CD4-positive, alpha-beta T cell treated with Interleukin-17A for 4 hours (primary cell): ENCODE results near the gene SLC22A1.
"Not testable (repeated sequence)": the region's sequence is repeated elsewhere in the genome, so short reads cannot be mapped to it uniquely, and the experiment has no call there.

Source experiments
- DNase-seq: peaks from one replicate; pipeline ENCODE4 v3.0.0-alpha.2; 2020; ENCODE audit warnings: mixed read lengths

SLC22A1 gene

DNA sequence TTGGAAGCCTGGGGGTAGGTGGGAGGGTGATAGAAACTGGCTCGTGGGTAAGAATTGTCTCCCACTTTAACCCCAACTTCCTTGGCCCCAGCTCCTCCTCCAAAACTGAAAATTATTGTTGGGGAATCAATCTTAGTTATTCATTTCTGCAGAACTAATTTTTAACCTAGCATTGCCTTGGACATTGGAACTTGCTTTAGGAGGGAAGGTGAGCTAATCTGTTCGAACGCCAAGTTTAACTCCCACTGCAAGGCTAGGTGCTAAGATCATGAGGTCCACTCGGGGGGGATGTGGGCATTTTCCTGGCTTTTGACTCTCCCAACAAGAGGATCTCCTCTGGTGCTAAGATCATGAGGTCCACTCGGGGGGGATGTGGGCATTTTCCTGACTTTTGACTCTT lies 3.5 kb downstream of the SLC22A1 start:
- not testable (repeated sequence) for DNase-seq

DNA sequence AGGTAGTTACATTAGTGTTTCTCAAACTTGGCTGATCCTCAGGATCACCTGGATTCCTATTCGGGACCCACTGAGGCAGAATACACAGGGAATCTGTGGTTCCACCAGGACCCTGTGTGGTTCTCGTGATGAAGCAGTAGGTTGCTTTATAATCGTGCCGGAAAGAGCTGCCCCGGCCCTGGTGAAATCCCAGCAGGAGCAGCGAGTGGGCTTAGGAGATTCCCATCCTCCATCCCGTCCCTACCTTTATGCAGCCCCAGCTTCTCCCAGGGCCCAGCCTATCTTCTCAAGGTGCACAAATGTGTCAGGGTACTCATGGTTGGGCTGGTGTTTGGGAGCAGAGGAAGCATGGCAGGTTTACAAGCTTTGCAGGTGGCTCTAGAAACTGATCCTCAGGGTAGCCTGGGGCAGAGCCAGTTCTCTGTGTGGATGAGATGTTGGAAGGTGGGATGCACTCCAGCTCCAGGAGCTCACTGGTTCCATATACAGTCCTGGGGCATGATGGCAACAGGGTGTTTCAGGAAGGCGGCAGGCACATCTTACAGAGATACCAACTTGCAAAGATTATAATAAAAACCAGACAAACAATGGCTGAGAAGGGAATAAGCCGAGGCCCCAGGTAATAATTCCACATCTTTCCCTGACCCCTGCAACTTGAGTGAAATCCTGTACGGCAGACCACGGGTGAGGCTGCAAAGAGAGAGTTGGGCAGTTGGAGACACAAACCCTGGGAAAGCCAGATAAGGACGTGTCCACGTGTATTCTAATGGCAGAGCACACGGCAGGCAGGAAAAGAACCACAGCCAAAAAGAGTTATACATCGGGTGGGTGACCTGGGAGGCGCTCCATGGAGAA lies 5.9 kb downstream of the SLC22A1 start:
- DNase-seq, result no peak

DNA sequence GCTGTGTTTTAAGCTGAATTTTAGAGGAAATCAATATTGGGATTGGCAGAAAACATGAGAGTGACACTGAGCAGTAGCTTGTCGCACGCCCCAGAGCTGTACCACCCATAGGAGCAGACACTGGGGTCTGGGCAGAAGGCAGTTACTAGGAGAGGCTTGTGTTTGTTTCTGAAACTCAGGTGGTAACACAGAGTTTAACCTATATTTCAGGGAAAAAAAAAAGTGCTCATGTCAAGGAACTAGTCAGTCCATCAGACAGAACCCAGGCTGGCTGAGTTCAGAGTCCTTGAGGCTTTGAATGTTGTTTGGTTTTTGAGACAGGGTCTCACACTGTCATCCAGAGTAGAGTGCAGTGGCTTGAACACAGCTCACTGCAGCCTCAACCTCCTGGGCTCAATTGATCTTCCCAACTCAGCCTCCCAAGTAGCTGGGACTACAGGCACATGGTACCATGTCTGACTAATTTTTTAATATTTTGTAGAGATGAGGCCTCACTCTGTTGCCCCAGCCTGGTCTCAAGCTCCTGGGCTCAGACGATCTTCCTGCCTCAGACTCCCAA lies 6.6 kb downstream of the SLC22A1 start:
- no peak for DNase-seq

DNA sequence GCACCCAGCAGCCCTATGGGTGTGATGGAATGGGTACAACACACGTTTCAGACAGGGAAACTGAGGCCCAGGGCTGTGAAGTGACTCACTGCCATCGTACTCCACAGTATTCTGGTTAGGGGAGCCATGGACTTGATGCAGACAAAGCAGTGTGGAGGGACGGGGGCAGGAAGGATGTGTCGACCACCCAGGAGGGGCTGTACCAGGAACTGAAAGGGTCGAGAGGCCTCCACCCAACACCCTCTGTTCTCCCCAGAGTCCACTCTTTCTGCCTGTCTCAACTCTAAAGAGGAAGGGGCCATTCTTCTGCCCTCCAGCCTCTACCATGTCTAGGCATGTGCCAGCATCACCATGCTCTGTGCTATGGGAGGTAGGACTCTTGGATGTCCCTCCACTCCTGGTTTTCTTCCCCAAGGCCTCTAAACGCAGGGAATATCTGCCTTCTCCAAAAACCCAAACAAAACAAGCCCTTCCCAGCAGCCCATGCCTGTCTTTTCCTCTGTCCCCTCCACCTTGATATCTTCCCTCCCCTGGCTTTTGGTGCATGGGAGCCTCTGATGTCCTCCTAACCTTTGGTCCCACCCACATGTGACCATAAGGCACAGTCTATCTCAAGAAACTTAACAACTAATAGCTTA lies 7.4 kb downstream of the SLC22A1 start:
- no peak for DNase-seq

DNA sequence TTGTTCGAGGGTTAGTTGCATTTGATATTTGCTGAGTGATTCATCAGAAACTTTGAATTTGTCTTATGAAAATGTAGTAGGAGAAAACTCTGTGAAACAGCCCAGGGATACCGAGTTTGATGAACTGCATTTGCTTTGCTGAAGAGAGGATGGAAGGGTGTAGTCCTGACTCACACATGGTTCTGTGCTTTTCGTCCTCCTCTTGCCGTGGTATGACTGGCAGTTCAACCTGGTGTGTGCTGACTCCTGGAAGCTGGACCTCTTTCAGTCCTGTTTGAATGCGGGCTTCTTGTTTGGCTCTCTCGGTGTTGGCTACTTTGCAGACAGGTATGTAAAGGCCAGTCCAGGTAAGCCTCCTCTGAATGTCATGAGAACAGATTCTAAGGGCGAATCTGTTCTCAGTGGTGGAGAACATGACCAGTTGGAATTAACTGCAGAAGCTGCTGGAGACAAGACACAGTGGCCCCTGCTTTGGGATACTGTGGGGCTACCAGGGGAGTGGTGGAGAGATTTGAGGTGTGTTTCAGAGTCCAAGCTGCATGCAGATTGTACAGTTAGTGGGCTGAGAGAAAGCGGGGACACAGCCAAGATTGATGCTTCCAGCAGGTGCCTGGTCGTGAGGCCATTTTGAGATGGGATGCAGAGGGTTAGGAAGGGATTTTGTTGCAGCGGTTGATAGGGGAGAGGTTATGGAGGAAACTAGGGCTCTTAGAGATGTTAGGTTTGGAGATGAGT lies 8.4 kb downstream of the SLC22A1 start:
- DNase-seq, result no peak

DNA sequence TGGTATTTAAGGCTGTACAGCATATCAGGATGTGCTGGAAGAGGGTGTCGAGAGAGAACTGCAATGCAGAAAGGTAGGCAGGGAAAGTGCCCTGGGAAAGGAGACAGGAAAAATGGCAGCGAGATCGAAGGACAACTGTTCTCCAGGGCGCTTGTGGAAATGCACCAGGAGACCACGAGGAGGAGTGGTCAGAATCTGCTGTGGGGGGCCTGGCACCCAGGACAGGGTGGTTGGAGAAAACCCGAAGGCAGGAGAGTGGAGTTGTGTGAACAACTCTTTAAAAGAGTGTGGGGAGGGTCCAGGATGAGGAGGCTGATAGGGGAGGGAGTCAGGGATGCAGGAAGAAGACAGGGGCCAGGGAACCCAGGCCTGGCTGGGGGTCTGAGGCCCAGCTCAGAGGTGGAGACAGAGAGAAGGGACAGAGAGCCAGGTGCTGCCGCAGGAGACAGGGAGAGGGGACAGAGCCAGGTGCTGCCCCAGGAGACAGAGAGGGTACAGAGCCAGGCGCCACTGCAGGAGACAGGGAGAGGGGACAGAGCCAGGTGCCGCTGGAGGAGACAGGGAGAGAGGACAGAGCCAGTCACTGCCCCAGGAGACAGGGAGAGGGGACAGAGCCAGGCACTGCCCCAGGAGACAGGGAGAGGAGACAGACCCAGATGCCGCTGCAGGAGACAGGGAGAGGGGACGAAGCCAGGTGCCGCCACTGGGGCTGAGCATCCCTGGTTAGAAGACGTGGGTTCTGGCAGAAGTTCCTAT lies 9.3 kb downstream of the SLC22A1 start:
- DNase-seq, result no peak

DNA sequence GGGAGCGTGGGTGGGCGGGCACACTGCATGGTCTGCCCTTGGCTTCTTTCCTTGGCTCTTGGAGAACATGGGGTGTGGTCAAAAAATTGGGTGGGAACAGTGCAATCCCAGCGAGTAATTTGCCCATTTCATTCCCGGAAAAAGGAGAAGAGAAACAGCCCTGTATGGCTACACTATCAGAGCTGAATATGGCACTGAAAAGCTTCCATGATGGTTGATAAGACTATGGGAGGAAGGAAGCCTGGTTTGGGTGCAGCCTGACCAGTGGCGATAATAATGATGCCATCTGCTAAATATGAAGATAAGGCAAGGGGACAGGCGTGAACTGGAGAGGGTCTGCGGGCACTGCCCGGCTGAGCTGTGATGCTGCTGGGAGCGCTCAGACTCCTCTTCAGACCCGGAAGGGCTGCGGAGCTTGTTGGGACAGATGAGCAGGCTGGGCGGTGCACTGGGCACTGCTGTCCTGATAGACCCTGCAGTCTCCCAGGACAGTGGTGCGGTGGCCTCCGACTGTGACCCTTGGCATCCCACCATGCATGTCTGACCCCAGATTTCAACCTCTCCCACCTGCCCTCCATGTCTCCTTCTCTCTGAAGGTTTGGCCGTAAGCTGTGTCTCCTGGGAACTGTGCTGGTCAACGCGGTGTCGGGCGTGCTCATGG lies 10.2 kb downstream of the SLC22A1 start:
- no peak for DNase-seq

DNA sequence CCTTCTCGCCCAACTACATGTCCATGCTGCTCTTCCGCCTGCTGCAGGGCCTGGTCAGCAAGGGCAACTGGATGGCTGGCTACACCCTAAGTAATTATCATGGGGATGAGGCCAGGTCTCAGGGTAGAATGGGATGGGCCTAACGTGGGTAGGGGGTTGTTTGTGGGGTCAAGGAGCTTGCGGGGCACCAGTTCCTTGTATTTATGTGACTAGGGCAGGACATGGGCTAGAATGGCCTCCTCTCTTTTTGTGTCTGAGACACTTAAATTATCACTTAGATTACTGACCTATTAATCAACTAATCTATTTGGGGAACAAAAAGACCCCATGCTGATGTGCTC lies 10.7 kb downstream of the SLC22A1 start:
- DNase-seq, result no peak

DNA sequence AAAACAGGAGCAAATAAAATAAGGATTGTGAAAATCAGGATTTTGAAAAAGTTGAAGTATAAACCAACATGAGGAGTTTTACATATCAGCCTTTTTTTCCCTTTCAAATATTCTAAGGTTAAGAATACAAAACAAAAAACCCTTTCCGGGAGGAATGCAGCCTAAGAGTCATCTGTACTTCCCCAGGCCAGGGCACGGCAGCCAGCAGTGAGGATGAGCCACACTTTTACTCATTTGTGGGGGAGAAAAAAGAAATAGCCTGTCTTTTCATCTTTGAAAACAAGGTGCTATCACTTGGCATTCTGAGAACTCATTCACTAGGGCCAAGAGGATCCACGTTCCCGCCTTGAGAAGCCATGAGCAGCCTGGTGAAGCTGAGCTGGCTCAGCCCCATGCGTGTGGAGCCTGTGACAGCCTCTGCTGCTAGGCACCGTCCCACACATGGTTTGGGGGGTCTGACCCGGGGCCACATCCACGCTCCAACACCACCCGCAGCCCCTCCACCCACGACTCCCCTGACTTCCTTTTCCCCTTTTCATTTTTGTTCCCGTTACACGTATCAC lies 11.2 kb downstream of the SLC22A1 start:
- no peak for DNase-seq

DNA sequence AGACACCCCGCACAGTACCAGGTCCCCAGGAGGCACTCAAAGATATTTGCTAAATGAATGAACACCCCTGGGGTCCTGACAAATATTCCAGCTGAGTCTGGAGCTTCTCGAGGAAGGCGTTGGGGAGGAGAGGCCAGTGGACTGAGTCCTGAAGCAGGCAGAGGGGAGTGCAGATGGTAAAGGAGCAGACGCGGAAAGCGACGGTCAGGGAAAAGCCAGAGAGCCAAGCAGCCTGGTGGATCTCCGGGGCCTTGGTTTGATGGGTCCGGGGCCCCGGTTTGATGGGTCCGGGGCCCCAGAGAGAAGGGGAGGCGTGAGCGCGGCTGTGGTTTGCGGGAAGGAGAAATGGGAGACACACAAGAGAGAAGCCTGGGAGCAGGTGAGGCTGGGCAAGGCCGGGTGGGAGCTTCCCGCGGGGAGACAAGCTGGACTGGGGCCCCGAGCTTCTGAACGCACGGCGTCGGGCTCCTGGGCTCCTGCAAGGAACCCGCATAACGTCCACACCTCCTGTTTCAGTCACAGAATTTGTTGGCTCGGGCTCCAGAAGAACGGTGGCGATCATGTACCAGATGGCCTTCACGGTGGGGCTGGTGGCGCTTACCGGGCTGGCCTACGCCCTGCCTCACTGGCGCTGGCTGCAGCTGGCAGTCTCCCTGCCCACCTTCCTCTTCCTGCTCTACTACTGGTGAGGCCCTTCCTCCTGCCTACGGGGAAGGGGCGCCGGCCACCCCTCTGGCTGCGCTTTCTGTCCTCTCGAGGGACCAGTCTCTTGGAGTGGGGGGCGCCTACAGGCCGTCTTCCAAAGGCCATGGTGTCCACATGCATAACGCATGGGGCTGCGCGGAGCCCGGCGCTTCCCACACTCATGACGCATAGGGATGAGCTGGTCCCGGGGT lies 12.1 kb downstream of the SLC22A1 start:
- DNase-seq, result no peak

DNA sequence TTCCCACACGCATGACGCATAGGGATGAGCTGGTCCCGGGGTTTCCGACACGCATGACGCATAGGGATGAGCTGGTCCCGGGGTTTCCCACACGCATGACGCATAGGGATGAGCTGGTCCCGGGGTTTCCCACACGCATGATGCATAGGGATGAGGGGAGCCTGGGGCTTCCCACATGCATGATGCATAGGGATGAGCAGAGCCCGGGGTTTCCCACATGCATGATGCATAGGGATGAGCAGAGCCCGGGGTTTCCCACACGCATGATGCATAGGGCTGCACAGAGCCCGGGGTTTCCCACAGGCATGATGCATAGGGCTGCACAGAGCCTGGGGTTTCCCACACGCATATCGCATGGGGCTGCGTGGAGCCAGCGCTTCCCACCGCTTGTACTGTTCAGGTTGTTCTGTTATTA lies 12.7 kb downstream of the SLC22A1 start:
- DNase-seq, result not testable (repeated sequence)

DNA sequence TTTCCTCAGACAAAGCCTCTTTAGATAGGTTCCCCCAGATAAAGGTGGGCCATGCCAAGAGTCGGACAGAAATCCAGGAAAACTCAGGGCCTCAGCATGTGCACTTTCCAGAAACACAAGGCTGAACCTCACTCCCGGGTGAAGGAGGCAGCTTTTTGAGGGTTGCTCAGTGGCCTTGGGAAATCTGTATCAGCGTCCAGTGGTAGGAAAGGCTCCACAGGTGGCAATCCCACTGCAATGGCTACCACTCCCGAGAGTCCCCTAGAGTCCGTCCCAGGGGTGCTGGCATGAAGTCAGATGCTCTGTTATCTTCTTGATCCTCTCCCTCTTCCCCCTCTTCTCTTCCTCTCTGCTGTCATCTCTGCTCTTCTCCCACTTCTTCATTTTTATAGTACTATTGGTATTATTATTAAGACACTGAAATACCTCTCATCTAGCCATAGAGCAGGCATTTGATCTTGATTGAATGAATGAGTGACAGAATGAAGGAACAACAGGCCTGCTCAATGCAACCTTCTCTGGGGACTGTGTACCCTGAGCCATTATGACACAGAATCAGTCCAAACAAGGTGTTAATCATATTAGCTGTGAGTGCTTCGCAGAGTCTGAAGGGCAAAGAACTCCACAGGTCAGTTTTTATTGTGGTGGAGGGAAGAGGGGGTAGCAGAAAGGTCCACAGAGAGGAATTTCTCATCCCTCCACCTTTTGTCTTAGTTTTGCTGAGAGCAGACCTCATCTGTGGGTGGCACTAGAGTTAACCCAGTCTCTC lies 13.3 kb downstream of the SLC22A1 start:
- no peak for DNase-seq

DNA sequence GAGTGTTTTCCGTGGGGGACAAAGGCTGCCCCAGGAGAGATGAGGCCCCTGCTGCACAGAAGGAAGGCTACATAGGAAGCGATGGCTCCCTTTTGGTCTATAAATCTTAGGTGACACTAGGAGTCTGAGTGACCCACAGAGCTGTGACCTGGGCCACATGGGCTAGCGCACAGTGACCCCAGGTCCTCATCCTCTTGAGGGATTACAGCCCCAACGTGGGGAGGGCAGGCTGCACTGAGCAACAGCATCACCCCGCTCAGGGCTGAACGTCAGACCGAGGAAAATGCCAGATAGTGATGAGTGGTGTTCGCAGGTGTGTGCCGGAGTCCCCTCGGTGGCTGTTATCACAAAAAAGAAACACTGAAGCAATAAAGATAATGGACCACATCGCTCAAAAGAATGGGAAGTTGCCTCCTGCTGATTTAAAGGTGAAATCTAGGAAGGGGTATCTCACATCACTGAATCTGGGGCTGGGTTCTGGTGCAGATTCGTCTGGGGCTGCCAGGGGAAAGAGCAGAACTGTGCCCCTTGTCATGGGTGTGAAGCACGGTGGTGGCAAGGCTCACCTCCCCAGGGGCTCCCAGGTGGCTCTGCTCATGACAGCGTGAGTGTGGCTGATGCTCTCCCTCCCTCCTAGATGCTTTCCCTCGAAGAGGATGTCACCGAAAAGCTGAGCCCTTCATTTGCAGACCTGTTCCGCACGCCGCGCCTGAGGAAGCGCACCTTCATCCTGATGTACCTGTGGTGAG lies 14.5 kb downstream of the SLC22A1 start:
- no peak for DNase-seq

DNA sequence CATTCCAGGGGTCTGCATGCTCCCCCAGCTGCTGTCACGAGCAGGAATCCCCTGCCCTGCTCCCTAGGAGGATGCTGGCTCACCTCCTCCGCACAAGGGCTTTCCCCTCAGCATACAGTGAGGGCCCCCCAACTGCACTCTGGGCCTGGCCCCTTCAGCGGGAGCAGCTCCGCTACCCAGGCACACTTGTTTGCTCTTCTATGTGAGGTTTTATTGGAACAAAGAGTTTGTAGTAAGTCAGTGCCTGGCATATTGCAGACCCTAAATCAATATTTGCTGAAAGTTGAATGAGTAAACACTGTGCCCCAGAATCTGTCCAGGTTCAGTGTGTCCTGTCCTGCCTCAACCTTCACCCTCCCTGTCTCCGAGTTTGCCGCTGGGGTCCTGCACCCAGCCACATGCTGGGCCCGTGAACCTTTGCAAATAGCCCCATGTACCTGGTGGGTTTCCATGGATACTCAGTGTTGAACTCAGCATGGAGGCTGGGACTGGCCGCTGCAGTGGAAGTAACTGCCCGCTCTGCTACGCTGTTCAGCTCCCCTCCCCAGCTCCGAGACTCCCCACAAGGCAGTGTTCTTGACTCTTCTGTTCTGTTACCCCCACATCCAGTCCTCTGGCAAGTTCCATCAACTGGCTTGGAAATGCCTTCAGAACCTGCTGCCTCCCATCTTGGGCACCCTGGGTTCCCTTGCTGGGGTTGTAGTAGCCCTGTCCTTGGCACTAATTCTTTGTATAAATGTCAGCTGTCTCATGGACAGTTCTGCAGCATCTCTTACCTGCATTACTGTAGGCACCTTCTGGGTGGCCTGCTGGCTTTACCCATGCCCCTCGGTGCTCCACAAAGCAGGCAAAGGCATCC lies 15.7 kb downstream of the SLC22A1 start:
- no peak for DNase-seq

DNA sequence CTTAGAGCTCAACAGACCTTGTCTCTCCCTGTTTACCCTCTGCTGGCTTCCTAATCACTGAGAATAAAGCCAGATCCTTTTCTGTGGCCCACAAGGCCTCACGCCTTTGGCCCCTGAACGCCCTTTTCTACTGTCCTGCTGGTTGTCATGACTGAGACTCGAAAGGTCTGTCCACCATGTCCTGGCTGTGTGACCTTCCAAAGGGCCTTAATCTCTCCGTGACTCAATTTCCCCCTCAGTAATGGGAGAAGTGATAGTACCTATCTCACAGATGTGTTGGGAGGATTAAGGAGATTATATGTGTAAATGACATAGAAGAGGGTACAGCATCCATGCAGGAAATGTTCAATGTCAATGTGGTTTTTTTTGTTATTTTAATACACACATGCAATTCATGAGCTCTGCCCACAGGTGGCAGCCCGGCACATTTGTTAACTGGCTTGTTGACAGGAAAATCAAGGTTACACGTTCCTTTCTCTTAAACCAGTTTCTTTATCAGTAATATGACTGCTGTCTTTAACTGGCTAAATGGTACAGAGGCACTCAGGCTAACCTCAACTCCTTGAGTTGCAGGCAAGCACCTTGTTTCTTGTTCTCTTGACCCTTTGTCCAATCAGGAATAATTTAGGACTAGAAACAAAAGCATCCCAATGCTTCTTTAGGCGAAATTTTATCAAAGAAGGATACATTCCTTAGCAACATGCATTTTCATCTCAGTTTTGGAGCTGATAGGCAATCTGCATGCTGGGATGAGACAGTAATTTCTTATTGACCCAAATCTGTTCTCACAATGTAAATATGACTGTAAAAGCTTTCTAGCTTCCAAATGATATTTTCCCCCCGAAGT lies 16.6 kb downstream of the SLC22A1 start:
- DNase-seq, result peak; percentile 73

DNA sequence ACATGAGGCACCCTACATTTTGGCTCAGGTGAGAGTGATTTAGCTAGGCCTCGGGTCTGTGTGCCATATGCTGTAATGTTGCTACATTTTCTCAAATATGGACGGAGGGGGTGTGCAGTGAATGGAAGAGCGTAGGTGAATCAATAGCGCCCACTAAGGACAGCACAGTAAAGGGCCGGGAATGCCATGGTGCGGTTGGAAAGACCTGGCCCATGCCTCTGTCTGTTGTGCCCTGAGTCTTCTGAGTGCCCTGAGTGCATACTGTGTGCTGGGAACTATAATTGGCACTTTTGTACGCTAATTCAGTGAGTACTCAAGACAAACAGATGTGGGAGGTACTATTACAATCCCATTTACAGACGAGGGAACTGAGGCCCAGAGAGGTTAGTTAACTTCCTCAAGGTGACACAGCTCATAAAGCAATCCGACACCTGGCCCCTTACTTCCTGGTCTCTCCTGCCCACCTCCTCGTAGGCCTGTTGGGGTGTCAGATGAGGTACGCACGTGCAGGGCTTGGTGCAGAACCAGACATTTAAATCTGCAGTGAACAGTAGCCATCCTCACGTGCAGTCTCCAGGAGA lies 17.3 kb downstream of the SLC22A1 start:
- DNase-seq, result no peak

DNA sequence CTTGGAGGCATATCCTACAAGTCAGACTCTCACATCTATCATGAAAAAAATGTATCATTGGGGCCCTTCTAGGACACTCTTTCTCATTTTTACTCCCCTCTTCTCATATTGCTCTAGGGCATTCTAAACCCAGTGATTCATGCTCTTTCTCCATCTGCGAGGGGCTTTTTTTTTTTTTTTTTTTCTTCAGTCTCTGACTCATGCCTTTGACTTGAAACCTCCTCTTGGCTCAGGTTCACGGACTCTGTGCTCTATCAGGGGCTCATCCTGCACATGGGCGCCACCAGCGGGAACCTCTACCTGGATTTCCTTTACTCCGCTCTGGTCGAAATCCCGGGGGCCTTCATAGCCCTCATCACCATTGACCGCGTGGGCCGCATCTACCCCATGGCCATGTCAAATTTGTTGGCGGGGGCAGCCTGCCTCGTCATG lies 17.8 kb downstream of the SLC22A1 start:
- DNase-seq, result no peak
